GM12878 (cell line): Measurements from ENCODE around the gene CPLANE2. TPM values are rescaled to one million over a fixed set of nuclear protein-coding genes. Genes with fewer than 3 reads are reported as not detected.

Experiments used
- ATAC-seq: fragments of 200-7000 bp; cut with Tn5 transposase; 3 replicates; pipeline ENCODE4 v1.9.1; 2020; ENCODE audit warnings: mild to moderate bottlenecking, moderate library complexity
- BruUV-seq: library from RNA; stranded (reverse); fragments of 400-500 nt; replicated peaks from 2 replicates; lab custom pipeline; 2021; lab: Mats Ljungman, UMichigan
- CTCF ChIA-PET: fragments of 300-600 bp; sonication (Branson Sonifier 250); formaldehyde crosslinking; extraction: SDS; loops from one replicate; lab custom pipeline; 2021; ENCODE audit warnings: inconsistent platforms; lab: Yijun Ruan, JAX
- POLR2A ChIA-PET: fragments of 350-600 bp; formaldehyde crosslinking; extraction: SDS; loops from one replicate; lab custom pipeline; 2021; ENCODE audit warnings: inconsistent platforms; lab: Charles Lee
- RAD21 ChIA-PET: fragments of 300-600 bp; sonication (Branson Sonifier 250); formaldehyde crosslinking; loops from one replicate; lab custom pipeline; 2023; ENCODE audit warnings: antibody characterized with exemption; ENCODE audit not compliant: unreplicated experiment; lab: Charles Lee
- SMC1A ChIA-PET: fragments of 300-600 bp; sonication (Branson Sonifier 250); formaldehyde crosslinking; loops from one replicate; lab custom pipeline; 2023; ENCODE audit not compliant: unreplicated experiment, uncharacterized antibody; lab: Charles Lee
- DNase-seq: peaks from one replicate; pipeline ENCODE4 v3.0.0-alpha.2; 2011; ENCODE audit warnings: low read depth, low spot score
- FAIRE-seq: peaks from 3 replicates; lab custom pipeline; 2011; peaks lifted over from hg19 to GRCh38; lab: Jason Lieb, UNC
- H2AFZ ChIP-seq: 2 replicates; pipeline ENCODE4 v1.6.0; 2011; ENCODE audit warnings: low read depth, low read length, control low read depth; ENCODE audit not compliant: control insufficient read depth
- H3K27ac ChIP-seq: 2 replicates; pipeline ENCODE4 v1.5.1; 2011; ENCODE audit warnings: control low read depth; ENCODE audit not compliant: control insufficient read depth, insufficient read depth
- H3K27me3 ChIP-seq, 2 experiments: replicated peaks in 1 of 2; 2 replicates each; pipeline versions ENCODE4 v1.6.0 to v1.6.1; 2011; ENCODE audit warnings: low read length in 1 of 2; ENCODE audit not compliant: control insufficient read depth in 2 of 2, insufficient read depth in 2 of 2
- H3K36me3 ChIP-seq, 2 experiments: 2 replicates each; pipeline ENCODE4 v1.5.1; 2011; ENCODE audit warnings: low read length in 1 of 2; ENCODE audit not compliant: control insufficient read depth in 2 of 2, insufficient read depth in 2 of 2
- H3K4me1 ChIP-seq: 2 replicates; pipeline ENCODE4 v1.6.1; 2011; ENCODE audit warnings: mild to moderate bottlenecking, low read length, moderate library complexity, mixed read lengths; ENCODE audit not compliant: control insufficient read depth, insufficient read depth
- H3K4me2 ChIP-seq: 2 replicates; pipeline ENCODE4 v1.6.0; 2011; ENCODE audit warnings: control low read depth; ENCODE audit not compliant: control insufficient read depth, insufficient read depth
- H3K4me3 ChIP-seq: fragments of 200-600 bp; sonication (generic); 2 replicates; pipeline ENCODE4 v1.5.1; 2016
- H3K79me2 ChIP-seq: 2 replicates; pipeline ENCODE4 v1.6.0; 2011; ENCODE audit warnings: low read length; ENCODE audit not compliant: control insufficient read depth, insufficient read depth
- H3K9ac ChIP-seq: 2 replicates; pipeline ENCODE4 v1.8.0; 2011; ENCODE audit warnings: low read length, control low read depth, mixed read lengths; ENCODE audit not compliant: control insufficient read depth, insufficient read depth
- H3K9me3 ChIP-seq: replicated peaks from 3 replicates; pipeline ENCODE4 v1.5.1; 2011; ENCODE audit warnings: mild to moderate bottlenecking, low read length; ENCODE audit not compliant: control insufficient read depth, insufficient read depth
- H4K20me1 ChIP-seq: 2 replicates; pipeline ENCODE4 v1.6.0; 2011; ENCODE audit not compliant: control insufficient read depth, insufficient read depth
- CHD2 ChIP-seq: IDR thresholded peaks from 2 replicates; pipeline ENCODE4 v1.6.1; 2011; ENCODE audit warnings: low read depth, low read length, improper control_type of control experiment, borderline replicate concordance
- DPF2 ChIP-seq: fragments of 450-650 bp; IDR thresholded peaks from 2 replicates; pipeline ENCODE4 v1.6.1; 2017; ENCODE audit warnings: mild to moderate bottlenecking
- E4F1 ChIP-seq: fragments of 450-650 bp; IDR thresholded peaks from 2 replicates; pipeline ENCODE4 v1.6.1; 2018; ENCODE audit warnings: borderline replicate concordance, mild to moderate bottlenecking; ENCODE audit not compliant: partially characterized antibody
- EZH2 ChIP-seq: IDR thresholded peaks from 2 replicates; pipeline ENCODE4 v1.6.1; 2012; ENCODE audit warnings: low read depth, mild to moderate bottlenecking, control low read depth, inconsistent platforms, low read length, borderline replicate concordance; ENCODE audit not compliant: control insufficient read depth
- FOXM1 ChIP-seq: IDR thresholded peaks from 2 replicates; pipeline ENCODE4 v1.6.1; 2012; ENCODE audit warnings: low read depth, mild to moderate bottlenecking, inconsistent platforms, low read length, moderate library complexity
- GATAD2B ChIP-seq: fragments of 450-650 bp; conservative IDR thresholded peaks from 2 replicates; pipeline ENCODE4 v1.6.1; 2017; ENCODE audit warnings: low read depth, mild to moderate bottlenecking, moderate library complexity
- NFXL1 ChIP-seq: fragments of 450-650 bp; IDR thresholded peaks from 2 replicates; pipeline ENCODE4 v1.6.1; 2017; ENCODE audit warnings: antibody characterized with exemption, mild to moderate bottlenecking, borderline replicate concordance
- NRF1 ChIP-seq: conservative IDR thresholded peaks from 2 replicates; pipeline ENCODE4 v1.6.1; 2011; ENCODE audit warnings: mild to moderate bottlenecking, low read depth, low read length, improper control_type of control experiment
- PRDM15 ChIP-seq: fragments of 450-650 bp; formaldehyde crosslinking; IDR thresholded peaks from 2 replicates; pipeline ENCODE4 v1.4.0; 2020; ENCODE audit warnings: mild to moderate bottlenecking, moderate library complexity
- RB1 ChIP-seq: fragments of 450-650 bp; formaldehyde crosslinking; IDR thresholded peaks from 2 replicates; pipeline ENCODE4 v1.6.1; 2017; ENCODE audit warnings: mild to moderate bottlenecking, borderline replicate concordance
- RCOR1 ChIP-seq: conservative IDR thresholded peaks from 2 replicates; pipeline ENCODE4 v1.6.1; 2012; ENCODE audit warnings: low read depth, low read length, improper control_type of control experiment
- RUNX3 ChIP-seq: IDR thresholded peaks from 2 replicates; pipeline ENCODE4 v1.6.1; 2012; ENCODE audit warnings: low read length, inconsistent platforms
- SIX5 ChIP-seq: IDR thresholded peaks from 2 replicates; pipeline ENCODE4 v1.6.1; 2011; ENCODE audit warnings: mild to moderate bottlenecking, low read depth, low read length, moderate library complexity; ENCODE audit not compliant: severe bottlenecking
- TARDBP ChIP-seq: IDR thresholded peaks from 2 replicates; pipeline ENCODE4 v1.6.1; 2016; ENCODE audit warnings: borderline replicate concordance
- ZNF274 ChIP-seq: IDR thresholded peaks from one replicate; pipeline ENCODE4 v1.8.0; 2011; ENCODE audit not compliant: insufficient read length, insufficient read depth
- ZNF622 ChIP-seq: fragments of 450-650 bp; IDR thresholded peaks from 2 replicates; pipeline ENCODE4 v1.6.1; 2017; ENCODE audit warnings: mild to moderate bottlenecking, inconsistent platforms
- ZSCAN29 ChIP-seq: fragments of 450-650 bp; IDR thresholded peaks from 2 replicates; pipeline ENCODE4 v1.6.1; 2017; ENCODE audit warnings: mild to moderate bottlenecking, moderate library complexity
- WGBS: methylation state at CpG from one replicate; pipeline ENCODE4 v1.1.6; 2016; ENCODE audit warnings: low lambda C conversion rate; ENCODE audit not compliant: insufficient replicate concordance, insufficient coverage; ENCODE audit errors: missing lambda C conversion rate; 5-methylcytosine and 5-hydroxymethylcytosine counted together
- in situ Hi-C: fragments of 300-500 bp; cut with MboI; formaldehyde crosslinking; loops from 9 replicates; pipeline ENCODE4 v1.14.3; 2018; ENCODE audit warnings: mixed read lengths
- intact Hi-C: fragments of 100-400 bp; cut with micrococcal nuclease; formaldehyde crosslinking; loops from one replicate; pipeline ENCODE4 v1.14.2; 2022; ENCODE audit not compliant: unreplicated experiment
- polyA plus RNA-seq, 11 experiments: library from polyadenylated mRNA; depleted of rRNA in 4 of 11; unstranded in 6 of 11; stranded (reverse) in 5 of 11; fragments of >200 nt; fragmentation: Nextera tagmentation in 4 of 11; fragmentation: Illumina TruSeq in 1 of 11; extraction: Ambion mirVana in 4 of 11; extraction: Trizol in 1 of 11; gene quantifications; 1 replicate in 1 of 11; 2 replicates in 10 of 11; pipeline versions ENCODE4 v1.2.1 to v1.2.3, GENCODE V29; 2011 to 2016; ENCODE audit warnings: inconsistent platforms in 2 of 11, missing spikeins in 2 of 11, low read depth in 1 of 11
- total RNA-seq, 4 experiments: library from RNA; depleted of rRNA in 3 of 4; stranded (reverse); fragments of >200 nt in 3 of 4; fragmentation: Illumina TruSeq in 1 of 4; extraction: Trizol in 1 of 4; gene quantifications; 2 replicates each; pipeline versions ENCODE4 v1.2.1 to v1.2.3, GENCODE V29; 2013 to 2021

The CPLANE2 gene
- total and polyA plus RNA-seq, 10 of the 15 experiments (the other 5 are each of a cell fraction or from before 2014, with no cell fraction given): 0.09 to 4.5 (median 2.3) TPM; not detected in 1

GRCh38 chr1:16203550-16203949, 33.4 kb downstream of the CPLANE2 start:
- DNase-seq (no peak), FAIRE-seq (no peak), ATAC-seq (no peak)
- no peak overlapping the region for H3K9ac ChIP-seq
- peaks cover 4% of the 10 kb centered on the region; the same call in 1 of the 2 replicates for H3K4me1 ChIP-seq
- no peaks in the 10 kb centered on the region for H3K9me3 ChIP-seq
- no peaks in the 10 kb centered on the region for H3K27me3 ChIP-seq
- ChIA-PET SMC1A (interaction anchor here (0.5 to 0.6 kb wide), 2 partner anchors 17 to 90 kb away, joined by 3 read pairs; no protein-coding TSS in a partner anchor), RAD21 (no interaction called here), POLR2A (interaction anchor here (1.9 kb wide), 1 partner anchor 14 kb away, joined by 4 read pairs; no protein-coding TSS in a partner anchor), CTCF (interaction anchor here (1.2 to 3.4 kb wide), 6 partner anchors 9 to 160 kb away, joined by 3 to 18 read pairs (median 4); partner anchors contain the start of gene ARHGEF19)
- no peaks in the 10 kb centered on the region for H3K36me3 ChIP-seq
- 72% methylated on average over 3 of the region's 3 CpGs for WGBS
- TSS peak; percentile 48 for BruUV-seq
- intact Hi-C loops: no loop called here
- H4K20me1 ChIP-seq: no peaks in the 10 kb centered on the region
- H3K4me2 ChIP-seq: no peak overlapping the region
- in situ Hi-C loops: no loop called here
- H3K4me3 ChIP-seq: no peak overlapping the region
- H3K27ac ChIP-seq: no peak overlapping the region
- H2AFZ ChIP-seq: no peak overlapping the region
- no peaks in the 10 kb centered on the region for H3K79me2 ChIP-seq
- TF ChIP-seq DPF2: no peak
- TF ChIP-seq SIX5: no peak
- no peak for TF ChIP-seq NRF1
- TF ChIP-seq GATAD2B: no peak
- TF ChIP-seq NFXL1: no peak
- no peak for TF ChIP-seq PRDM15
- no peak for TF ChIP-seq CHD2
- TF ChIP-seq ZSCAN29: no peak
- TF ChIP-seq RCOR1: no peak
- TF ChIP-seq FOXM1: no peak
- TF ChIP-seq TARDBP: no peak
- TF ChIP-seq EZH2: no peak
- no peak for TF ChIP-seq RB1
- no peak for TF ChIP-seq ZNF622
- no peak for TF ChIP-seq RUNX3
- no peak for TF ChIP-seq ZNF274
- TF ChIP-seq E4F1: no peak
